GM18526 (cell line): ENCODE data around the gene GABRG3.

ENCODE experiments used
- POLR2A ChIP-seq: IDR thresholded peaks from 3 replicates; pipeline ENCODE4 v1.6.1; 2011; ENCODE audit not compliant: insufficient read length; ENCODE audit errors: extremely low read depth

GABRG3 gene

DNA sequence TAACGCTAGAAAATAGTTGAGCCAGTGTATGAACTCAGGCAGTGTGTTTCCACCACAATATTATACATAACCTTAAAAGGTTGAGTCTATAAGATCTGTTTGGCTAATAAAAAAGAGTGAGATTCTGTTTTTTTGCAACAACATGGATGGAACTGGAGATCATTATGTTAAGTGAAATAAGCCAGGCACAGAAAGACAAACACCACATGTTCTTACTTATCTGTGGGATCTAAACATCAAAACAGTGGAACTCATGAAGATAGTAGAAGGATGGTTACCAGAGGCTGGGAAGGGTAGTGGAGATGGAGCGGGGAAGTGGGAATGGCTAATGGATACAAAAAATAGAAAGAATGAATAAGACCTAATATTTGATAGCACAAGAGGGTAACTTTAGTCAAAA, 150.7 kb downstream of the GABRG3 start:
- TF ChIP-seq POLR2A: no peak

DNA sequence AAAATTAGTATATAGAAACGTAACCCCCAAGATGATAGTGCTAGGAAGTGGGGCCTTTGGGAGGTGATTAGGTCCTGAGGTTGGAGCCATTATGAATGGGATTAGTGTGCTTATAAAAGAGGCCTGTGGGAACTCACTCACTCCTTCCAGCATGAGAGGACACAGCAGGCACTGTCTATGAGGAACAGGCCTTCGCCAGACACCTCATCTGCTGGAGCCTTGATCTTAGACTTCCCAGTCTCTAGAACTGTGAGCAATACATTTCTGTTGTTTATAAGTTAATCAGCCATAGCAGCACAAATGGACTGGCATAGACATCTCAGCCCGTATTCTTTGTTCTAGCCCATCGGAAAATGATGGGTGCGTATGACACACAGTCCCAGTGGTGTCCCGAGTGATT, 152.3 kb downstream of the GABRG3 start:
- no peak for TF ChIP-seq POLR2A

DNA sequence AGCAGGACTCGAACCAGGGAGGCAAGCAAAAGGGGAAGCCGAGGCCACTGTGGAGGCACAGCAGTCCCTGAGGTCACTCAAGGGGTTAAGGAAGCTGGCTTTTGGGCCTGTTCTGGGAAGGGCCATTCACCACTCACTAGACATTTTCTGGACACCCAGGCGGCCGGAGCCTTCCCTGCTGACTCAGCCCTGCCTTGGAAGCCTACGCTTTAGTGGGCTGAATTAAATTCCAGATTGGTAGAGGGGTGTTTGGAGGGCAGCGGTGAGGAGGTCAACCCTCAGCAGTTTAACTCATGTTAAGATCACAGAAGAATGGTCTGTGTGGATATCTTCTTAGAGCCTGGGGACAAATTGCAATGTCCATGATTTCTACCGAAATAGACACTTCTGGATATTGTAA, 152.8 kb downstream of the GABRG3 start:
- TF ChIP-seq POLR2A: no peak

DNA sequence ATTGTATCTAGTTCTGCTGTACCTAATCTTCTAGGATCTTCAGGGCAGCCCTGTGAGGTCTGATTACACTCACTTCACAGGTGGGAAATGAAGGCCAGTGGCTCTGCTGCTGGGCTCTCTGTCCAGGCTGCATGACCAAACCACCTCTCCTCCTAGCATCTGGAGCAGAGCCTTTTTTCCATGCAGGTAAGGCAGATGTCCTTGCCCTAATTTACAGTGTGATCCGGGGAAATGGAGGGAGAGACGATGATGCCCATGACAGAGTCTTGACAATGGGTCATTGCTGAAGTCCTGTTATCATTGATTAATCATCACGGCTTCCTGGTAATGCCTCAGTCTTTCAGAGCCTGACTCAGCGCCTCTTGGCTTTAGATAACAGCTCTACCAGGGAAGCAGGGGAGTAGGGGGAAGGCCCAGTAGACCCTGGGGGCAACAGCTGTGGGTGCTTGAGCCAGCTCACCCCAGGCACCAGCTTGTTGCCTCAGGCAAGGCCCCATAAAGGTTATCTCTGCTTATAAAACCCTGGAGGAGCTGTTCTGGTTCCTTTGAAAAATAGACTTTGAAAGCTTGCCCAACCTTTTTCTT, 153.4 kb downstream of the GABRG3 start:
- no peak for TF ChIP-seq POLR2A

DNA sequence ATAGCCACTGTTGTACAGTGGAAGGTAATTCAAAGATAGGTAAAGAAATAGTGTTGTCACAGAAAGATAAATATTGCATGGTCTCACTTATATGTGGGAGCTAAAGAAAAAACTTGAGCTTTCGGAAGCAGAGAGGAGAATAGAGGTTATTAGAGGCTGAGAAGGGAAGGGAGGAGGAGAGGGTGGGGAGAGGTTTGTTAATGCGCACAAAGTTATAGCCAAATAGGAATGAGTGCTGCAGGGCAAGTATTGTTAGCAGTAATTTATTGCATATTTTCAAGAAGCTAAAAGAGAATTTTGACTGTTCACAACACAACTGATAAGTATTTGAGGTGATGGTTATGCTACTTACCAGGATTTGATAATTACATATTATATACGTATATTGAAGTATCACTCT, 154.2 kb downstream of the GABRG3 start:
- no peak for TF ChIP-seq POLR2A

DNA sequence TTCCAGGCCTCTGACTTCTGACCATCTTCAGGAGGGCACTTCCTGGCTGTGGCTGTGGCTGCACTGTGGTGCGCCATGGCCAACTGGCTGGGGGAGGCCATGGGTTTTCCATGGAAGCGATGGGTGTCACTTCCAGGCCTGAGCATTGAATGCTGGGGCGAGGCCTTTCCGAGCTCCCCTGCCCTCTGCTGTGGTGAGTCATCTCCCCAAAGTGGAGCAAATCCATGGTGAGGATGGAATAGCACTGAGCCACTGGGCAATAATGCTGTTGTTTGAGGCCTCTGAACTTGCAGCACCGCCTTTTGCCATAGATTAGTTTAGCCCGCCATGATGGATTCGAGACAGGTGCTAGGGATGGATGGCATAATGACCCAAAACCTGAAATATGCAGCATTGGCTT, 155.5 kb downstream of the GABRG3 start:
- TF ChIP-seq POLR2A: no peak

DNA sequence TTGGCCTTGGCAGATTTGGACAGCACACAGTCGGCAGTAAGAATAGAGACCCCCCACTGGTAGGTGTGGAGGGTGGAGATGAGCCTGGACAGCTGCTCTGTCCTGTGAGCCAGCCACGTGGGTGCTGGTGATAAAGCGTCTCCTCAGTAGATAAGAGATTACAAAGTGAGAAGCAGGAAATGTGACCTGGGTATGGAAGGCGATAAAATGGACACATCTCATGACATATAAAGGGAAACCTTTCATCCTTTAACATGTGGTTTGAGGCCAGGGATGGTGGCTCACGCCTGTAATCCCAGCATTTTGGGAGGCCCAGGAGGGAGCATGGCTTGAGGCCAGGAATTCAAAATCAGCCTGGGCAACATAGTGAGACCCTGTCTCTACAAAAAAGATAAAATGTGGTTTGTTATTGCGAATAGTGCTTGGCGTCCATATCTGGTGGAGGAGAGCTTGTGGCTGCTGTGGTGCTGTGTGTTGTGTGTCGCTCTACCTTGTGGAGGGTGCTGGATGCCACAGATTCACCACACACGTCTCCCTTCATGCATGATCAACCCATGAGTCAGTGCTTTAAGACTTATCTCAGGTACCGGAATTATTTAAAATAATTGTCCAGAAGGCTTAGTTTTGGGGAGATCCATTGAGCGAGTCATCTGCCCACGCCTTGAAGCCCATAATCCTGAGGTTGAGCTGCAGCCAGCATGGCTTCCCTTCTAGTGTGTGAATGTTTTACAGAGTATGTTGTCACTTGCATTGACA, 157.0 kb downstream of the GABRG3 start:
- TF ChIP-seq POLR2A: no peak

DNA sequence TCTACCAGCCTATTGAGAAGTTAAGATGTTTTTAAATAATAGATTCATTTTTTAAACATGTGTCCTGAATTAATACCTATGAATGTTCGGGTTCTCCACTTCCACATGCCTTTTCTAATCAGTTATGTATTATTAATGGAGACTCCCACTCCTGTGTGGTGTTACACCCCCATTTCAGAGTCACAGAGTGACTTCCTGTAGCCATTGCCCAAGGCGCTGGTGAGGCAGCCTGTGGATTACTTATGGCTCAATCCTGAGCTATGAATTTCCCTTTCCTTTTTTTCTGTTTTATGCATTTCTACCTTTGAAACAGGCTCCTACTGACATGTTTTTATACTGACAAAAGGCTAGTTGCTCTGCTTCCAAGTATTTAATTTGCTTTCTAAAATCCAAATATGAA, 162.3 kb downstream of the GABRG3 start:
- TF ChIP-seq POLR2A: no peak

DNA sequence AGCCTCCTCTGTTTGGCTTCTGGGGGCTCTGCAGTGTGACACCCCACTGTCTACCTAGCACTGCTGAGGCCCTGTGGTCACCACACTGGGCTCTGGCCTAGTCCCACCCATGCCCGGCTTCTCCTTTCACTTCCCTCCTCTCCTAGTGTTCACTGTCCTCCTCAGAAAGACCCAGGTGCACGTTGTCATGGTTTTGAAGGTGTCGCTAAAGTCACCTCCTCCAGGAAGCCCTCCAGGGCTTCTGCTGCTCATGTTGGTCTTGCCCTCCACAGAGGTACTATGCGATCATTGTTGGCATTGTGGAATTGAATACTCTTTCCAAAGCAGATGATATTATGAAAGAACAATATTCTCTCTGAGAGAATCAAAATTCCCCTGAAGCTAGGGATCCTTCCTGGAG, 163.5 kb downstream of the GABRG3 start:
- TF ChIP-seq POLR2A: no peak

DNA sequence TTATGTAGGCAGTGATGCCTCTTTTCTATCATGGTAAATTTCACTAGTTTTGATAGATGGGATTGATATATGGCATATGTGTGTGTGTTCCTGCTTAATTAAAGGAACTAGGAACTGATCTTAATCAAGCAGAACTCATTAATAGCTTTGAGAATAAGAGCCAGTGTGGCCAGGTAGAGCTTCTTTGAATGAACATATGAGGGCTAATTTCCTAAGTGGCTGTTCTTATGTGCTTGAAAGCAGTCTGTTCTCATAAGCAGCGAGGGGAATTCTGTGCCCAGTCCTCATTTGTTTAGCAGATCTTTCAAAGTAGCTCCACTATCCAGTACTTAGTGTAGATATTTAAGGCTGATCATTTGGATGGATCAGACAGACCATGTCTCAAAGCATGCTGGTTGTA, 164.2 kb downstream of the GABRG3 start:
- no peak for TF ChIP-seq POLR2A

DNA sequence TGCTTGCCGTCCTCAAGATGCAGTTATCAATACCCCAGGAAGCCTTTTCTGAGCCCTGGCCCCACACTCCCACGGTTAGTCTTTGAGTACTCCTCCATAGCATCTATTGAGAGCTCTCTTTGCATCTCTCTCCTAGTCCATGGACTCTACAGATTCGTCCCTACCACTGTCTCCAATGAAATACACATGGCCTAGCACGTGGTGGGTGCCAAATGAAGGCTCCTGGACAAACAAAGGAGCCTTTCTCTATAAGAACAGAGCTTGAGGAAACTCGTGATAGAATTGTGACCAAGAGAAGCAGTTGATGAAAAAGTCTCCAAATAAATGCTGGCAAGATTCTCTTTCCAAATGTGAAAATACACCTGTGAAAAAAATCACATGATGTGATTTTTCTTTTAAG, 166.1 kb downstream of the GABRG3 start:
- TF ChIP-seq POLR2A: no peak

DNA sequence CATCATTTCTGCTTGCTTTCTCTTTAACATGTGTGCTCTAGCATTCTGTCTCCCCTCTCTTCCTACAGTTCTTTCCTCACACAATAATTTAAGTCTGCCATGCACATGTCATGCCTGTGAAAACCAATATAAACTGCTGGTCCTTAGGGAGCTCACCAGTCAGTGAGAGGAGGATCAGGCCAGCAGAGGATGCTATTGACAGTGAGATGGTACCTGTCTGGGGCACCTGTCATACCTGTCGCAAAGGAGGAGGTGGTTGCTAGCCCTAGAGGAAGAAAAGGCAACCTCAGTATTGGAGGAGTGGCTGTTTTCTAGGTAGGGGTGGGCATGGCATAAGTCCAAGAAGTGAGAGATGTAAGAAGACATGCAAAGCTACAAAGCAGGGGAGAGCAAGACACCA, 194.6 kb downstream of the GABRG3 start:
- no peak for TF ChIP-seq POLR2A

DNA sequence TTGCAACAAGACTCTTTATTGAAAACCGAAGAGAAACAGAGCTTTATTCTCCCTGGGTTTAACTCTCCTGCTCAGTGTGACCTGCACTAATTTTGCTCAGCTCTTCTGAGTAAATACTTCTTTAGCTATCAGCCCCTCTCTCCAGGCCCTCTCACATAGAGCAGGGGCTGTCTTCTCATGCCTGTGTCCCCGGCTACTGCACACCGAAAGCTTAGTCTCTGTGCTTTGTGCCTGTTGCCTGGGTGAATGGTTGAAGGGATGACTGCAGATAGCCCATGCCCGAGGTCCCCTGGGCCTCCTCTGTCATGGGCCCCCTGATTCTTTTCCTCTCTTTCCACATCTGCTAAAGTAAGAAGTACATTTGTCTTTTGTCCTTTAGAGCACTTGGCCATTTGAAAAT, 195.9 kb downstream of the GABRG3 start:
- no peak for TF ChIP-seq POLR2A

DNA sequence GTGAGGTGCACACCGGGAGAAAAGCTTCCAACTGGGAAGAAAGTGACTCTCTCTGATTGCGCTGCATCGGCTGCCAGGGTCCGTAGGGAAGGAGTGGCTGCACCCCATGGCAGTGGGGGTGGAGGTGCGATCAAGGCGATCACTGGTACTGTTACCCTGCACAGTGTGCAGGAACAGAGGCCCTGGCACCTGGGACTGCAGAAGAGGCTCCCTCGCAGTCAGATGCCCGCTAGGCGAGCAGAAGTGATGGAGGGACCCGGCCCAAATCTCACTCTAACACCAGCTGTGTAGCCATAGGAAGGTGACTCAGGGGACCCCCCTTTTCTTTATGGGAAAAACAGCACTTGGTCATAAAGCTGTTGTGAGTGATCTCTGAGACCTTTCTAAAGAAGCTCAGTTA, 196.8 kb downstream of the GABRG3 start:
- no peak for TF ChIP-seq POLR2A

DNA sequence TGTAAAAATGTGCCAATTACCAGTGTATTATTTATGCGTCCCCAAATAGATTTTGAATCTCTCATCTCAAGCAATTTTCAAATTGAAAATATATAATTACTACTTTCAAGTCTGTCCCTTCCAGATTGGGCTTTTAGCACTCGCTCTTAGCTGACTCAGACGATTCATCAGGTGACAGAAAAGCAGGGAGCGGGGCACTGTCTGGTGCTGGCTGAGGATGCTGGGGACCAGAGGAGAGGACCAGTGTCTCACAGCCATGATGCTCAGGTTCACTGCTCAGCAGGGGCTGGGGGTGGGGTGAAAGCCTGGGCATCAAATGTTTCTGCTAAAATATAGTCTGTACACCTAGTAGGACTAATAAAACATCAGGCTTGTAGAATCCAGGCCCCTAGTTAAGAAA, 199.9 kb downstream of the GABRG3 start:
- TF ChIP-seq POLR2A: no peak

DNA sequence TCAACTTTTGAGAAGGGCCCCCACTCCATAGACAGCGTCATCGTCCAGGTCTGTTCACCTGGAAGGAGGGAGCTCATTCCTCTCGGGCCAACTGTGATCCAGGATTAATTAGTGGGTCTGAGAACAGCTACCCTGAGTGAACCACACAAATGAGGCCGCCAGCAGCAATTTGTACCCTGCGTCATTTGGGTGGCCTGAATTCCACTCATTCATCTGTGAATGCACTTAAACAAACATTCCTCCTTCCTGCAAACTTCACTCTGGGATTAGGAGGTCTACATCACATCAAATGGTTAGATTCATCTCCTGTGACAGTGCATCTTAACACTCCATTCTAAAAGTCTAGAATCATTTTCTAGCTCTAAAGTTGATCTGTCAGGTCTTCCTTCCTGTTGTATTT, 201.8 kb downstream of the GABRG3 start:
- TF ChIP-seq POLR2A: no peak
